Activated naive CD4-positive, alpha-beta T cell treated with anti-CD3 and anti-CD28 coated beads, Interleukin-2, amount 10 ng/mL, durations not matched to agents 7 days and 5 days (primary cell): Measurements from ENCODE around the gene KRT17.

Experiments
- CTCF ChIA-PET: fragments of 350-600 bp; sonication (Branson Sonifier 250); formaldehyde crosslinking; loops from one replicate; lab custom pipeline; 2021; ENCODE audit warnings: antibody characterized with exemption; lab: Charles Lee
- DNase-seq: peaks from one replicate; pipeline ENCODE4 v3.0.0-alpha.2; 2020
- H3K27ac Mint-ChIP-seq: one replicate; pipeline ENCODE4 v1.8.0; 2021; ENCODE audit warnings: mild to moderate bottlenecking, moderate library complexity, mixed read lengths
- H3K27me3 Mint-ChIP-seq: one replicate; pipeline ENCODE4 v1.8.0; 2021; ENCODE audit warnings: mild to moderate bottlenecking, mixed read lengths
- H3K36me3 Mint-ChIP-seq: one replicate; pipeline ENCODE4 v1.8.0; 2021; ENCODE audit warnings: mixed read lengths
- H3K4me1 Mint-ChIP-seq: one replicate; pipeline ENCODE4 v1.8.0; 2021; ENCODE audit warnings: mixed read lengths
- H3K4me3 Mint-ChIP-seq: one replicate; pipeline ENCODE4 v1.8.0; 2021; ENCODE audit warnings: mild to moderate bottlenecking, moderate library complexity, mixed read lengths
- H3K9me3 Mint-ChIP-seq: one replicate; pipeline ENCODE4 v1.8.0; 2021; ENCODE audit warnings: mixed read lengths

KRT17 gene

DNA sequence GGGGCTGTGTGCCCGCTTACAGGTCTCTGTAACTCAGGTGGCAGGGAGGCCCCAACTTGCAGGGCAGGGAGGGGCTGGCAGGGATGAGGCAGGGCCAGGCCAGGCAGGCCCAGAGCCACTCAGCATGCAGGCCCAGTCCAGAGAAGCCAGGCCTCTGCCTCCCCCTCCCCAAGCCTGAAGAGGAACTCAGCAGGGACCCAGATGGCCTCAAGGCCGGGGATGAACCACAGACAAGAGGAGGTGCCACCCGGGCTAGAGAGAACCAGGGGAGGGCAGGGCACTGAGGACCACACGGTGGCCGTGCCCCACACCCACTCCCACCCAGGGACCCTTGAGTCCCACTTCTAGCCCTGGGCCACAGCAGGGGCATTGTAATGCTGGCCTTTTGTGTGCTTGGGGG is 34.5 kb upstream of the KRT17 start:
- DNase-seq = no peak
- CTCF ChIA-PET = interaction anchor here (1.2 to 11.1 kb wide), 2 partner anchors 10 to 108 kb away, joined by 5 to 165 read pairs; no protein-coding TSS in a partner anchor
- H3K27me3 Mint-ChIP-seq = peaks cover 38% of the 10 kb centered on the region
- H3K4me3 Mint-ChIP-seq = no peak overlapping the region
- H3K9me3 Mint-ChIP-seq = no peaks in the 10 kb centered on the region
- H3K27ac Mint-ChIP-seq = no peak overlapping the region
- H3K4me1 Mint-ChIP-seq = peaks cover 7% of the 10 kb centered on the region
- no peaks in the 10 kb centered on the region for H3K36me3 Mint-ChIP-seq

DNA sequence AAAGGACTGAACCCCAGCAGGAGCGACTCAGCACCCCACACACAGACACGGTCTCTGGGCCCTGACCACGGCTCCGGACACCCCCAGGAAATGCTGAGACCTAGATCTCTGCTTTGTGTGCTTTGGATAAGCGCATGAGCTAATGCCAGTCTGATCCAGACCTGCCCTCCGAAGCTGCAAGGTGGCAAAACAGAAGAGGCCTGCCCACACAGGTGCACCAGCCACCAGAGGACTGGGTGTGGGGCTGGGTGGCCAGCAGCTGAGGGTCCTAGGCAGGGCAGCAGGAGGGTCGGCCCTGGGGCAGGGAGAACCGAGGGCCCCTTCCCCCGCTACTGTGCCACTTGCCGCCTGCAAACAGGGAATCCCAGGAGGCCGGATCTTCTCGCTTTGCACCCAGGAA is 33.6 kb upstream of the KRT17 start:
- Mint-ChIP-seq H3K4me3 (no peak overlapping the region), H3K27me3 (peaks cover 33% of the 10 kb centered on the region), H3K9me3 (no peaks in the 10 kb centered on the region), H3K4me1 (peaks cover 2% of the 10 kb centered on the region), H3K27ac (no peak overlapping the region), H3K36me3 (no peaks in the 10 kb centered on the region)
- DNase-seq = no peak
- CTCF ChIA-PET = interaction anchor here (0.9 to 1.2 kb wide), 2 partner anchors 9 to 109 kb away, joined by 3 to 5 read pairs; no protein-coding TSS in a partner anchor

GRCh38 chr17:41657176-41657754 is 32.9 kb upstream of the KRT17 start:
- H3K4me3 Mint-ChIP-seq = no peak overlapping the region
- CTCF ChIA-PET = interaction anchor here (0.9 to 1.2 kb wide), 2 partner anchors 9 to 109 kb away, joined by 3 to 5 read pairs; no protein-coding TSS in a partner anchor
- no peaks in the 10 kb centered on the region for H3K9me3 Mint-ChIP-seq
- no peak for DNase-seq
- peaks cover 27% of the 10 kb centered on the region for H3K27me3 Mint-ChIP-seq
- H3K27ac Mint-ChIP-seq = no peak overlapping the region
- H3K36me3 Mint-ChIP-seq = no peaks in the 10 kb centered on the region
- H3K4me1 Mint-ChIP-seq = no peaks in the 10 kb centered on the region

GRCh38 chr17:41656249-41657023 is 32.1 kb upstream of the KRT17 start:
- Mint-ChIP-seq H3K36me3 (no peaks in the 10 kb centered on the region), H3K9me3 (no peaks in the 10 kb centered on the region), H3K27me3 (peaks cover 27% of the 10 kb centered on the region), H3K4me1 (no peaks in the 10 kb centered on the region), H3K4me3 (no peak overlapping the region), H3K27ac (no peak overlapping the region)
- no peak for DNase-seq
- CTCF ChIA-PET = interaction anchor here (13.3 kb wide), 1 partner anchor 9 kb away, joined by 311 read pairs; no protein-coding TSS in a partner anchor

GRCh38 chr17:41655611-41656111 is 31.3 kb upstream of the KRT17 start:
- no peaks in the 10 kb centered on the region for H3K36me3 Mint-ChIP-seq
- H3K9me3 Mint-ChIP-seq = no peaks in the 10 kb centered on the region
- no peak overlapping the region for H3K27ac Mint-ChIP-seq
- no peaks in the 10 kb centered on the region for H3K4me1 Mint-ChIP-seq
- no peak for DNase-seq
- CTCF ChIA-PET = interaction anchor here (13.3 kb wide), 1 partner anchor 10 kb away, joined by 311 read pairs; no protein-coding TSS in a partner anchor
- no peak overlapping the region for H3K4me3 Mint-ChIP-seq
- H3K27me3 Mint-ChIP-seq = peaks cover 21% of the 10 kb centered on the region

GRCh38 chr17:41654678-41655607 is 30.6 kb upstream of the KRT17 start:
- CTCF ChIA-PET = interaction anchor here (1.3 to 13.3 kb wide), 3 partner anchors 10 to 105 kb away, joined by 3 to 311 read pairs (median 142); no protein-coding TSS in a partner anchor
- H3K4me1 Mint-ChIP-seq = no peaks in the 10 kb centered on the region
- H3K27ac Mint-ChIP-seq = no peak overlapping the region
- H3K4me3 Mint-ChIP-seq = no peak overlapping the region
- no peaks in the 10 kb centered on the region for H3K9me3 Mint-ChIP-seq
- peaks cover 14% of the 10 kb centered on the region for H3K27me3 Mint-ChIP-seq
- no peak for DNase-seq
- no peaks in the 10 kb centered on the region for H3K36me3 Mint-ChIP-seq

- no peak for DNase-seq
- peaks cover 13% of the 10 kb centered on the region for H3K27me3 Mint-ChIP-seq
- CTCF ChIA-PET = interaction anchor here (1.0 to 13.3 kb wide), 4 partner anchors 11 to 838 kb away, joined by 3 to 311 read pairs (median 74); no protein-coding TSS in a partner anchor
- no peaks in the 10 kb centered on the region for H3K9me3 Mint-ChIP-seq
- no peak overlapping the region for H3K27ac Mint-ChIP-seq
- H3K36me3 Mint-ChIP-seq = no peaks in the 10 kb centered on the region
- H3K4me1 Mint-ChIP-seq = no peaks in the 10 kb centered on the region
- no peak overlapping the region for H3K4me3 Mint-ChIP-seq
These were observed 29.7 kb upstream of the KRT17 start for GRCh38 chr17:41653892-41654677.

- no peak overlapping the region for H3K4me3 Mint-ChIP-seq
- no peak for DNase-seq
- peaks cover 4% of the 10 kb centered on the region for H3K4me1 Mint-ChIP-seq
- H3K36me3 Mint-ChIP-seq = no peaks in the 10 kb centered on the region
- no peak overlapping the region for H3K27ac Mint-ChIP-seq
- CTCF ChIA-PET = interaction anchor here (1.0 to 13.3 kb wide), 4 partner anchors 12 to 837 kb away, joined by 3 to 311 read pairs (median 74); no protein-coding TSS in a partner anchor
- peaks cover 18% of the 10 kb centered on the region for H3K27me3 Mint-ChIP-seq
- no peaks in the 10 kb centered on the region for H3K9me3 Mint-ChIP-seq
These were observed 29.0 kb upstream of the KRT17 start for GRCh38 chr17:41653421-41653820.

DNA sequence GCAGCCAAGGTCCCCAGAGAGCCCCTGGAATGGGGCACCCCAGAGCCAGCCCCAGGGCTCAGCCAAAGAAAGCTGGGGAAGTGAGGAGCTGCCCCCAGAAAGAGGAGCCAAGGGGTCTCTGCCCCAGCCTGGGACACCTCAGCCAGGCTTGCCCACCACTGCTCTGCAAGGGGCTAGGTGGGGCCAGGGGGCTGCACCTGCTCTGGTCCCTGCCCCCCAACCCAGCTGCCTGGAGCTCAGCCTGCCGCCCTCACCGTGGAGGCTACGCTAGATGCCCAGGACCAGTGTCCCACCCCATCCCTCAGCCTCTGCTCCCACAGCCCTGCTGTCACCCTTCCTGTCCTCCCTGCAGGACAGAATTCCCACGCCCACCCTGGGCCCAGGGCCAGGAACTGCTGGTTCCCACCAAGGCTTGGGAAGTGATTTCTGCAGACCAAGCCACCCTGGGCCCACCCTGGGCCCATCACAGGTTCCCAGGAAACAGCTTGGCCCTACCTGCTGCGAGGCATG is 28.1 kb upstream of the KRT17 start:
- Mint-ChIP-seq H3K9me3 (no peaks in the 10 kb centered on the region), H3K4me3 (no peak overlapping the region), H3K27me3 (peaks cover 26% of the 10 kb centered on the region), H3K27ac (no peak overlapping the region), H3K4me1 (peaks cover 10% of the 10 kb centered on the region), H3K36me3 (no peaks in the 10 kb centered on the region)
- no peak for DNase-seq
- CTCF ChIA-PET = interaction anchor here (9.7 to 13.3 kb wide), 2 partner anchors 13 to 102 kb away, joined by 142 to 311 read pairs; no protein-coding TSS in a partner anchor

DNA sequence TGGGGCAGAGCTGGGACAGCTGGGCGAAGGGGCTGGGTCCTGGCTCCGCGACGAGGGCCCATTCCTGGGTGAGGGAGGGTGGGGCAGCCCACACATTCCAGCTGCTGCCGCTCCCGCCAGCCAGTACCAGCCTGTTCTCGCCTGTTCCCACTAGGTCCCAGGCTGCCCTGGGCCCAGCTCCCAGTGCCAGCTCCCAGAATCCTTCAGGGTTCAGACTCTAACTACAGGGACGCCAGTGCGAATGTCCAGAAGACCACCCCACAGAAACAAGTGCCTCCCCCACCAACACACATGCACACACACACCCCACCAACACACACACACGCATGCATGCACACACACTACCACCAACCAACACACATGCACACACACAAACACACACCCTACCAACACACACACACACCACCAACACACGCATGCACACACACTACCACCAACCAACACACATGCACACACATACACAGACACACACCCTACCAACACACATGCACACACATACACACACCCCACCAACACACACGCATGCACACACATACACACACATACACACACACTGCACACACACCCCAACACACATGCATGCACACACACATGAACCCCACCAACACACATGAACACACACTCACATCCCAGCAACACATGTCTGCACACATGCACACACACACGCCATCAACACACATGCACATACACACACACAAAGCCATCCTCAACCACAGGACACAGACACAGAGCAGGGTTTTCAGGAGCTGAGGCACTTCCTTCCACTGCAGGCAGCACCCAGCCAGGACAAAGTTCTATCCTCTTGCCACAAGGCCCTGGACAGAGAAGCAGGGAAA is 27.5 kb upstream of the KRT17 start:
- Mint-ChIP-seq H3K4me3 (no peak overlapping the region), H3K9me3 (no peaks in the 10 kb centered on the region), H3K4me1 (peaks cover 10% of the 10 kb centered on the region), H3K27me3 (peaks cover 25% of the 10 kb centered on the region), H3K36me3 (no peaks in the 10 kb centered on the region), H3K27ac (no peak overlapping the region)
- no peak for DNase-seq
- CTCF ChIA-PET = interaction anchor here (9.7 to 13.3 kb wide), 2 partner anchors 14 to 102 kb away, joined by 142 to 311 read pairs; no protein-coding TSS in a partner anchor

- no peaks in the 10 kb centered on the region for H3K36me3 Mint-ChIP-seq
- no peak overlapping the region for H3K4me3 Mint-ChIP-seq
- H3K4me1 Mint-ChIP-seq = peaks cover 10% of the 10 kb centered on the region
- no peak for DNase-seq
- CTCF ChIA-PET = interaction anchor here (9.7 to 13.3 kb wide), 2 partner anchors 14 to 101 kb away, joined by 142 to 311 read pairs; no protein-coding TSS in a partner anchor
- H3K9me3 Mint-ChIP-seq = no peaks in the 10 kb centered on the region
- H3K27ac Mint-ChIP-seq = no peak overlapping the region
- peaks cover 19% of the 10 kb centered on the region for H3K27me3 Mint-ChIP-seq
These were observed 26.6 kb upstream of the KRT17 start for GRCh38 chr17:41650794-41651624.
